HG02588 (cell line): Measurements from ENCODE around the gene NCKAP1.
"Not testable (repeated sequence)": the region's sequence is repeated elsewhere in the genome, so short reads cannot be mapped to it uniquely, and the experiment has no call there.

Source experiments
- ATAC-seq: cut with Tn5 transposase; IDR thresholded peaks from one replicate; pipeline ENCODE4 v1.9.1; 2021; ENCODE audit warnings: mild to moderate bottlenecking, moderate library complexity; ENCODE audit not compliant: unreplicated experiment

The NCKAP1 gene

GRCh38 chr2:183009249-183009899, 28.9 kb downstream of the NCKAP1 start:
- ATAC-seq: no peak

DNA sequence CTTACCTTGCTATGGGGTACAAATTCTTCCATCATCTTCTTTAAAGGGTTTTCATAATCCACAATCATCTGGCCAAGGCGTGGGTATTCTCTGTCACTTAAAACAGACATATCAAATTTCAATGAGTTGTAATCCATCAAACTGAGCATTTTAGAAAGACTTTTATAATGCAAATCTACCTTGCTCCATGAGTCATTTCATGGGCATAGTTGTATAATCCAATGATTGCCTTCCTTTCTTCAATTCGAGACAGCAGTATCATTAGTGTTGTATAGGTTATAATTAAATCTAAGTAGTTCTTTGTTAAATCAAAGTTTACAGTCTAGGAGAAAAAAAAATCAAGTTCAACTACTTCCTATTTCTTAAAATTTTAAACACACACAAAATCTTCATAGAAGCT, 36.3 kb downstream of the NCKAP1 start:
- no peak for ATAC-seq

DNA sequence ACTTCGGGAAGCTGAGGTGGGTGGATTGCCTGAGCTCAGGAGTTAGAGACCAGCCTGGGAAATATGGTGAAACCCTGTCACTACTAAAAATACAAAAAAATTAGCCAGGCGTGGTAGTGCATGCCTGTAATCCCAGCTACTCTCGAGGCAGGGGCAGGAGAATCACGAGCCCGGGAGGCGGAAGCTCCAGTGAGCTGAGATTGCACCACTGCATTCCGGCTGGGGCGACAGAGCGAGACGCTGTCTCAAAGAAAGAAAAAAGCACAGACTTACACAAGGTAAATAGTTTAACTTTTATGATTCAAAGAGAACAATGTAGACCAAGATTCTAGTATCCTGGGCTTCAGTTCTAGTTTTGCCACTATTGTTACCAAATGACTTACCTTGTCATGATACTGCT, 37.4 kb downstream of the NCKAP1 start:
- no peak for ATAC-seq

GRCh38 chr2:182999348-183000028, 38.8 kb downstream of the NCKAP1 start:
- ATAC-seq: no peak

- ATAC-seq: no peak
Measured at GRCh38 chr2:182994228-182994912, 43.9 kb downstream of the NCKAP1 start.

DNA sequence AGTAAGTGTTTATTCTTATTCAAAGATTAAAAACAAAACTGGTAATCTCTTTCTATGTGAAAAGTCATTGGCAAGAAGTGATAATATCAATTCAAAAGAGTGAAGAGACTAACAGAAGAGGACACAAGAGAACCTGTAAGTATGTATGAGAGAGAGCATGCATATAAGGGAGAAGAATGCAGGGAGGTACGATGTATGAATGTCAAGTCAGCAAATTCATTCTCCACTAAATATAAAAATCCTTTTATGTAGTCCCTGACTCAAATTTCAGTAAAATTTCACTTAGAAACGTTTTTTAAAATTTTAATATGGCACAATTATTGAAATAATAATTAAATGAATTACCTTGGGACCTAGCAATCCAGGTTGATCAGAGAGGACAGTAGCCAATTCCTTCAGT, 55.3 kb downstream of the NCKAP1 start:
- ATAC-seq: no peak

- not testable (repeated sequence) for ATAC-seq
Measured at GRCh38 chr2:182981475-182981874, 56.8 kb downstream of the NCKAP1 start.

GRCh38 chr2:182980652-182981051, 57.6 kb downstream of the NCKAP1 start:
- ATAC-seq: no peak

DNA sequence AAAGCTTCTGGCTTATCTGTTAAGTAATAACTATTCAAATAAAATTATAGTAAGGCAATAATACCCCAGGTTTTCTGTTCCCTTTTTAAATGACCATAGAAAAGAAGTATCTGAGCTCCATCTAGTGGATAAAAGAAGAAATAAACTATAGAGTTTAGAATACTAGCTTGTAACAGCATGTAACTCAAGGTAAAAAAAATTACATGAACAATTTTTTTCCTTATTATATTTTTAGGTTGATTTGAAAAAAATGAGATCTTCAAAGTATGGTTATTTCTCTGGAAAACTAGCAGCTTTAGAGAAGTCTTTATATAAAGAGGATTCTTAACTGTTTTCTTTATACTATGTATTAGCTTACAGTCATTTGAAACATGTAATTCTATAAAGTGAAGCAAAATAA, 58.1 kb downstream of the NCKAP1 start:
- ATAC-seq: peak; percentile 68

- peak; percentile 34 for ATAC-seq
Measured at GRCh38 chr2:182977463-182977862, 60.8 kb downstream of the NCKAP1 start.

DNA sequence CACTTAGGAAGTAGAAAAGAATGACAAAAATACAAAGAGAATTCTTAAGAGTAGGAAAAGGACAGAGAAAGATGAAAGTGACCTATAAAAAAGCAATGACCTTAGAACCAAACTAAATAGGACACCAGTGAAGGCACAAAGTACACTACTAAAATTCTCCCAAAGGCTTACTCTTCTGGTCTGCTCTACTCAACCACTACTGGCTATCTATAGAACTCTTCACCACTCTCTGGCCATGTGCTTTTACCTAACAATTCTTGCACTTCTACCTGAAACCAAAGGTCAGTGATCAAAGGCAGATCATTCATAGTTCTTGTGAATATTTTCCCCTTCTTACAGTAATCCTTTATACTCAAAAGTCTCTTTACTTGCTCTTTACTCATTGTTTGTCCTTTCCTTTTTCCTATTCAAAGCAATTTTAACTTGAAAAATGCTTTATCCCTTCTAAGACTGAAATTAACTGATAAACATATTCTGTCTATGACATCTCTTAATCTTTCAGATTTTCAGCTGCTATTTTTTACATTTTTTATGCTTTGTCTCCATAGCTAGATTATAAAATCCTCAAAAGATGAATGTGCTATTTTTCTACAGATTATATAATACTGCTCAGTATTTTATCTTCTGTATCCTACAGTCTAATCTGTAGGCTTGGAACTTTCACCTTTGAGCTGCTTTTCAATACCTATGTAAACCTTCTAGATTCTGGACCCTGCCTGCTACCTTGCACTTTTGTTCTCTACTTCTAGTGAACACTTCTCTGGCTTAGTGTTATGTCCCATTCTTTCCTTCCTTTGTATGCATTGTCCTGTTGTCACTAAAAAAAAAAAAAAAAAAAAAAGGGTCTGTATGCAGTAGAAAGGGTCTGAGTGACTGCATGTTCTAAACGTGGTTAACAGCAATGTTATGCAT, 64.6 kb downstream of the NCKAP1 start:
- peak; percentile 39 for ATAC-seq

GRCh38 chr2:182972548-182972942, 65.7 kb downstream of the NCKAP1 start:
- no peak for ATAC-seq

GRCh38 chr2:182971820-182972547, 66.3 kb downstream of the NCKAP1 start:
- peak; percentile 50 for ATAC-seq

- no peak for ATAC-seq
Measured at GRCh38 chr2:182970486-182970885, 67.8 kb downstream of the NCKAP1 start.

GRCh38 chr2:182968493-182968892, 69.8 kb downstream of the NCKAP1 start:
- no peak for ATAC-seq

DNA sequence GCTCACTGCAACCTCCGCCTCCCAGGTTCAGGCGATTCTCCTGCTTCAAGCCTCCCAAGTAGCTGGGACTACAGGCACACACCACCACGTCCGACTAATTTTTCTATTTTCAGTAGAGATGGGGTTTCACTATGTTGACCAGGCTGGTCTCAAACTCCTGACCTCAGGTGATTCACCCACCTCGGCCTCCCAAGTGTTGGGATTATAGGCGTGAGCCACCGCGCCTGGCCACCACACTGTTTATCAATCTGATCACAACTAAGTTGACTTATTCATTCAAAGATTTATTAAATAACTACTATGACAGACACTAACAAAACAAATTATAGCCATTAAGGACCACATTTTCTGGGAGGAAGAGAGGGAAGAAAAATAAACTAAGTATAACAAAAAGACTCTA, 71.9 kb downstream of the NCKAP1 start:
- ATAC-seq: not testable (repeated sequence)

GRCh38 chr2:182962641-182963040, 75.6 kb downstream of the NCKAP1 start:
- ATAC-seq: no peak

- not testable (repeated sequence) for ATAC-seq
Measured at GRCh38 chr2:182960869-182961268, 77.4 kb downstream of the NCKAP1 start.

- ATAC-seq: no peak
Measured at GRCh38 chr2:182954789-182955188, 83.5 kb downstream of the NCKAP1 start.

- ATAC-seq: no peak
Measured at GRCh38 chr2:182952741-182953450, 85.4 kb downstream of the NCKAP1 start.
